ENCODE data around the gene LRMDA. TPM values are rescaled to one million over a fixed set of nuclear protein-coding genes. Genes with fewer than 3 reads are reported as not detected.

Gene LRMDA
- total and polyA plus RNA-seq, 4 donors, result 12.1 to 40.8 (median 21.6) TPM

DNA sequence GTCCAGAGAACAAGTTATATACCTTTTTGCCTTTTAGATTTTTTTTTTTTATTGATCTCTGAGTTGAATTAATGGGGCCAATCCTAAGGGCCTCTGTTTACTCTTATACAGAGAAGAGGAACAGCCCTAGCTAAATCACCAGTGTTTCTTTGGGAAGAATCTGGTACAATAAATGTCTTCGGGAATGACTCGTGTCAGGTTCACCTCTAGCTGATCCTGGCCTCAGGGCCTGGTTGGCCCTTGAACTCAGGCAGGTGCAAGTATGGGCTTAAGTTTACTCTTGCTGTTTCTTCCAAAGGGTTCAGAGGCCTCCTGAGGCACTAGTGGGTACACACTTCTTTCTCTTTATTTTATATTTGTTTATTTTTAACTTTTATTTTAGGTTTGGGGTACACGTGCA is 71.0 kb downstream of the LRMDA start:
- H3K27ac ChIP-seq (ENCODE audit: low read depth in 1 of 2, low read length in 1 of 2), result no peak overlapping the region
- 92 to 93% methylated on average over 3 of the region's 3 CpGs for WGBS, 2 donors
- H3K9ac ChIP-seq (ENCODE audit: insufficient read depth in 1 of 2, low read length in 2 of 2), result no peak overlapping the region
- H3K4me1 ChIP-seq (ENCODE audit: control insufficient read depth in 5 of 5, insufficient read depth in 5 of 5, low read length in 5 of 5), result peaks cover 0 to 26% (median 17%) of the 10 kb centered on the region in 5 donors
- TF ChIP-seq, protein P1, sequence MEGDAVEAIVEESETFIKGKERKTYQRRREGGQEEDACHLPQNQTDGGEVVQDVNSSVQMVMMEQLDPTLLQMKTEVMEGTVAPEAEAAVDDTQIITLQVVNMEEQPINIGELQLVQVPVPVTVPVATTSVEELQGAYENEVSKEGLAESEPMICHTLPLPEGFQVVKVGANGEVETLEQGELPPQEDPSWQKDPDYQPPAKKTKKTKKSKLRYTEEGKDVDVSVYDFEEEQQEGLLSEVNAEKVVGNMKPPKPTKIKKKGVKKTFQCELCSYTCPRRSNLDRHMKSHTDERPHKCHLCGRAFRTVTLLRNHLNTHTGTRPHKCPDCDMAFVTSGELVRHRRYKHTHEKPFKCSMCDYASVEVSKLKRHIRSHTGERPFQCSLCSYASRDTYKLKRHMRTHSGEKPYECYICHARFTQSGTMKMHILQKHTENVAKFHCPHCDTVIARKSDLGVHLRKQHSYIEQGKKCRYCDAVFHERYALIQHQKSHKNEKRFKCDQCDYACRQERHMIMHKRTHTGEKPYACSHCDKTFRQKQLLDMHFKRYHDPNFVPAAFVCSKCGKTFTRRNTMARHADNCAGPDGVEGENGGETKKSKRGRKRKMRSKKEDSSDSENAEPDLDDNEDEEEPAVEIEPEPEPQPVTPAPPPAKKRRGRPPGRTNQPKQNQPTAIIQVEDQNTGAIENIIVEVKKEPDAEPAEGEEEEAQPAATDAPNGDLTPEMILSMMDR (IDR thresholded peaks at IDR 0.05; ENCODE audit: control extremely low read depth, extremely low read depth), result no peak
- no peak for DNase-seq
- no peaks in the 10 kb centered on the region for H3K27me3 ChIP-seq (ENCODE audit: control insufficient read depth in 3 of 3, insufficient read depth in 3 of 3, low read length in 2 of 3)
- no peaks in the 10 kb centered on the region for H3K36me3 ChIP-seq (ENCODE audit: control insufficient read depth in 4 of 4, insufficient read depth in 4 of 4, low read length in 4 of 4)
- no peak overlapping the region for H3K4me3 ChIP-seq
- peaks cover 0 to 1% (median 0%) of the 10 kb centered on the region in 4 donors for H3K9me3 ChIP-seq (ENCODE audit: control insufficient read depth in 4 of 4, insufficient read depth in 3 of 4, low read length in 3 of 4)
- no peak for ATAC-seq (ENCODE audit: insufficient read depth, low FRiP score)

DNA sequence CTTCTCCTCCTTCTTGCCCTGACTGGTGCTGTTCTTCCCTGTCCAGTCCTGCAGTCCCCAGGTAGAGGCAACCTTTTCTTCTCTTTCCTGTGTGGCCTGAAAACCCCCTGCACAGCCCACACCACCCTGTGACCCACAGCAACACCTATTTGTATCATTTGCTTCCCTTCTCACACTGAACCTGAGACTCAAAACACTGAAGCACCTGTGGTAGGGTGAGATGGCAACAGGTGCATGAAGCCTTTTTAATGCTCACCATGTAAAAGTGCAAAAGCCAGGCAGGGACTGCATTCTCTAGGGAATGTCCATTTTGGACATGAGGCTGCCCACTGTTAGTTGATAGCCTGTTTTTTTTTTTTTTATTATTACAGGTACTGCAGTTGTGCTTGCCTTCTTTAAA is 71.4 kb downstream of the LRMDA start:
- Histone ChIP-seq H3K9me3 (ENCODE audit: control insufficient read depth in 4 of 4, insufficient read depth in 3 of 4, low read length in 3 of 4) (peaks cover 0 to 1% (median 0%) of the 10 kb centered on the region in 4 donors), H3K9ac (ENCODE audit: insufficient read depth in 1 of 2, low read length in 2 of 2) (no peak overlapping the region), H3K27ac (ENCODE audit: low read depth in 1 of 2, low read length in 1 of 2) (no peak overlapping the region), H3K4me1 (ENCODE audit: control insufficient read depth in 5 of 5, insufficient read depth in 5 of 5, low read length in 5 of 5) (peaks cover 0 to 30% (median 21%) of the 10 kb centered on the region in 5 donors), H3K36me3 (ENCODE audit: control insufficient read depth in 4 of 4, insufficient read depth in 4 of 4, low read length in 4 of 4) (no peaks in the 10 kb centered on the region), H3K27me3 (ENCODE audit: control insufficient read depth in 3 of 3, insufficient read depth in 3 of 3, low read length in 2 of 3) (no peaks in the 10 kb centered on the region), H3K4me3 (no peak overlapping the region)
- TF ChIP-seq, protein P1 (IDR thresholded peaks at IDR 0.05; ENCODE audit: control extremely low read depth, extremely low read depth), result no peak
- ATAC-seq (ENCODE audit: insufficient read depth, low FRiP score), result no peak
- no peak for DNase-seq

DNA sequence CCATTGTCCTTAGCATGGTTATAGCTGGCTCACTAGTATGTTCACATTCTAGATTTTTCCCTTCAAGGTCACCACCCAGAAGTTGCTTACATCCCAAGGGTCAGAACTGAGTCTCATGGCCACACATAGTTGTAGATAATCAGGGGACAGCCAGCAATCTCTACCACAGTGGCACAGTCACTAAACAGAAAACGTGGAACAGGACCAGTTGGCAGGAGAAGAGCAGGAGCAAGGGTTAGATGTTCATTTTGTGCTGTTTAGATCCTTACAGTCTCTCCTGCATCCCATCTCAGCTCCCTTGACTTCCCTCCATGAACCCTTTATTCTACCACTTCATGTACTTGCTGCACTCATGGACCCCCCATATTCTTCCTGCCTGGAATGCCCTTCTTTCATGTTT is 73.9 kb downstream of the LRMDA start:
- Histone ChIP-seq H3K36me3 (ENCODE audit: control insufficient read depth in 4 of 4, insufficient read depth in 4 of 4, low read length in 4 of 4) (no peaks in the 10 kb centered on the region), H3K9me3 (ENCODE audit: control insufficient read depth in 4 of 4, insufficient read depth in 3 of 4, low read length in 3 of 4) (peaks cover 0 to 1% (median 0%) of the 10 kb centered on the region in 4 donors), H3K9ac (ENCODE audit: insufficient read depth in 1 of 2, low read length in 2 of 2) (no peak overlapping the region), H3K27me3 (ENCODE audit: control insufficient read depth in 3 of 3, insufficient read depth in 3 of 3, low read length in 2 of 3) (no peaks in the 10 kb centered on the region), H3K4me1 (ENCODE audit: control insufficient read depth in 5 of 5, insufficient read depth in 5 of 5, low read length in 5 of 5) (peaks cover 0 to 32% (median 19%) of the 10 kb centered on the region in 5 donors), H3K4me3 (no peak overlapping the region), H3K27ac (ENCODE audit: low read depth in 1 of 2, low read length in 1 of 2) (no peak overlapping the region)
- WGBS, 2 donors, result 79 to 100% methylated on average over 1 of the region's 1 CpG
- TF ChIP-seq, protein P1 (IDR thresholded peaks at IDR 0.05; ENCODE audit: control extremely low read depth, extremely low read depth), result no peak
- DNase-seq (no peak), ATAC-seq (ENCODE audit: insufficient read depth, low FRiP score) (no peak)

All from lung (tissue), 12 donors.